Mucosa of descending colon (tissue), 3 donors: ENCODE results near the gene MAML3. TPM values are rescaled to one million over a fixed set of nuclear protein-coding genes. Genes with fewer than 3 reads are reported as not detected.

Experiments
- ATAC-seq: fragments of 200-7000 bp; cut with Tn5 transposase; one replicate; pipeline ENCODE4 v1.9.1; 2020; ENCODE audit warnings: mild to moderate bottlenecking, moderate library complexity
- DNase-seq, 3 donors: peaks; one replicate each; pipeline ENCODE4 v3.0.0-alpha.2; 2020
- H3K36me3 ChIP-seq: fragments of 200-600 bp; one replicate; pipeline ENCODE4 v1.8.0; 2021; ENCODE audit warnings: low read depth, mild to moderate bottlenecking
- H3K4me1 ChIP-seq: fragments of 200-600 bp; one replicate; pipeline ENCODE4 v1.8.0; 2021; ENCODE audit warnings: low read depth, mild to moderate bottlenecking
- H3K4me3 ChIP-seq: fragments of 200-600 bp; one replicate; pipeline ENCODE4 v1.8.0; 2021; ENCODE audit warnings: mild to moderate bottlenecking
- H3K9me3 ChIP-seq: fragments of 200-600 bp; one replicate; pipeline ENCODE4 v1.8.0; 2021; ENCODE audit warnings: mild to moderate bottlenecking
- intact Hi-C, 2 donors: fragments of 100-400 bp; cut with DNase I in 1 of 2; cut with micrococcal nuclease in 1 of 2; formaldehyde crosslinking; loops; one replicate each; pipeline versions ENCODE4 v1.11.0 to v1.11.1; 2022; cut with DNase I, micrococcal nuclease
- total RNA-seq, 3 donors: library from RNA; stranded (reverse); fragmentation: NEBNext Ultra II Directional in 2 of 3; extraction: Animal tissue kit (Norgen Biotek cat#: 25700) in 2 of 3; gene quantifications; one replicate each; pipeline versions ENCODE4 v1.2.1 to v1.2.4, GENCODE V29; 2021 to 2023
- TF ChIP-seq, protein P1 (sequence below): fragments of 200-600 bp; IDR thresholded peaks from one replicate; pipeline ENCODE4 v1.8.0; 2022; ENCODE audit warnings: antibody characterized with exemption, mild to moderate bottlenecking
- donor health status: DM: no; HTN: no; CAD: no; lungs with moderate emphysema.
- donor health status: DM: no; HTN: no; CAD: no.
- donor health status: DM: no; HTN: yes; CAD: no.

The MAML3 gene
- total RNA-seq, 3 donors from 2014 or later, result 10.4 to 23.5 (median 14.8) TPM

DNA sequence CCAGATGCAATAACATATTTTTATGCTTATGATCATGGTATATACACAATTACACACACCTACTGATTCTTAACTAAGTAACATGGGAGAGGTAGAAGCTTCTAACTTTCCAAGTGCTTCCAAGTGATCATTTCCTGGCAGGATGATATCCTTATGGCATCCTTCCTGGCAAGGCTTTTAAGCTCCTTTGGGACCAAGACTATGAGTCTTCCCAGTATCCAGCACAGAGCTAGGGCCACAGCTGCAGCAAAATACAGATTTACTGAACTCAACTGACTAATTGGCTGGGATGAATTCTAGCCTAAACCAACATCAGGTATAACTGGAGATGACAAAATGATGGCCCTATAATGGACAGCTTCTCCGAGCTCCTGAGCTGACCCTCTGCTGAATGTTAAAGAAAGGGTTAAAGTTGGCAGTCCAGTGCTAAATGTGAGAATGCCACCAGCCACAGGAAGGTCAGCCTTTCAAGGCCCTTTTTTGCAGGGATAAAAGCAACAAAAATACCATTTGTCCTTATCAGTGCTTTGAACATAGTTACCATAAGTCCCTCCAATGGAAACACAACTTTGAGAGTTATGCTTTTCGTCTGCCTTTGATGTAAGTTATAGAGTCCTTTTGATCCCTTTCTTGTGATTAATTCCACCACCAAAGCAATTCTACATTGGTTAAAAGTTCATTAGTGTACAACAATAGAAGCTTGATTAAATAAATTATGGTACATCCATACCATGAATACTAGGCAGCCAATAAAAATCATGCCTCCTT lies 415.0 kb downstream of the MAML3 start:
- DNase-seq (no peak), ATAC-seq (no peak)
- peaks cover 13% of the 10 kb centered on the region for H3K4me1 ChIP-seq
- intact Hi-C loops, result loop anchor here in 1 of 2 donors (5.0 kb wide), 1 partner anchor 513 kb away; no protein-coding TSS in a partner anchor
- no peak overlapping the region for H3K4me3 ChIP-seq
- H3K36me3 ChIP-seq, result no peaks in the 10 kb centered on the region
- TF ChIP-seq, protein P1, sequence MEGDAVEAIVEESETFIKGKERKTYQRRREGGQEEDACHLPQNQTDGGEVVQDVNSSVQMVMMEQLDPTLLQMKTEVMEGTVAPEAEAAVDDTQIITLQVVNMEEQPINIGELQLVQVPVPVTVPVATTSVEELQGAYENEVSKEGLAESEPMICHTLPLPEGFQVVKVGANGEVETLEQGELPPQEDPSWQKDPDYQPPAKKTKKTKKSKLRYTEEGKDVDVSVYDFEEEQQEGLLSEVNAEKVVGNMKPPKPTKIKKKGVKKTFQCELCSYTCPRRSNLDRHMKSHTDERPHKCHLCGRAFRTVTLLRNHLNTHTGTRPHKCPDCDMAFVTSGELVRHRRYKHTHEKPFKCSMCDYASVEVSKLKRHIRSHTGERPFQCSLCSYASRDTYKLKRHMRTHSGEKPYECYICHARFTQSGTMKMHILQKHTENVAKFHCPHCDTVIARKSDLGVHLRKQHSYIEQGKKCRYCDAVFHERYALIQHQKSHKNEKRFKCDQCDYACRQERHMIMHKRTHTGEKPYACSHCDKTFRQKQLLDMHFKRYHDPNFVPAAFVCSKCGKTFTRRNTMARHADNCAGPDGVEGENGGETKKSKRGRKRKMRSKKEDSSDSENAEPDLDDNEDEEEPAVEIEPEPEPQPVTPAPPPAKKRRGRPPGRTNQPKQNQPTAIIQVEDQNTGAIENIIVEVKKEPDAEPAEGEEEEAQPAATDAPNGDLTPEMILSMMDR, result no peak
- no peaks in the 10 kb centered on the region for H3K9me3 ChIP-seq

DNA sequence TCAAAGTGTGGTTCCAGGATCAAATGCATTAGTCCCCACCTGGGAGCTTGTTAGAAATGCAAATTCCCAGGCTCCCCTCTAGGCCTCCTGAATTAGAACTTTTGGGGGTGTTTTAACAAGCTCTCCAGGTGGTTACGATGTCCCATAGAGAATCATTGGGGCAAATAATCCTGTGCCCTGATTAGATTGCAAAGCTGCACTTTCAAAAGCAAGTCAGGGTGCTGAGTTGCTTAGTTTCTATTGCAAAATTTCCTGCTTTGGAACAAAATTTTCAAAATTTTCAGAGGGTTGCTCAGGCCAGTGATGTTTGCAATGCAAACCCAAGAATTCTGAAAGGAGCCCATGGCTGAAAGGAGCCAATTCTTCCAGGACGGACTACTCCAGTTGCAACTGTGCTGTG lies 417.3 kb downstream of the MAML3 start:
- DNase-seq, result no peak
- Histone ChIP-seq H3K4me3 (no peak overlapping the region), H3K4me1 (peaks cover 14% of the 10 kb centered on the region), H3K9me3 (no peaks in the 10 kb centered on the region), H3K36me3 (no peaks in the 10 kb centered on the region)
- intact Hi-C loops, result loop anchor here in 1 of 2 donors (5.0 kb wide), 1 partner anchor 516 kb away; no protein-coding TSS in a partner anchor
- TF ChIP-seq, protein P1, result no peak
- ATAC-seq, result no peak

DNA sequence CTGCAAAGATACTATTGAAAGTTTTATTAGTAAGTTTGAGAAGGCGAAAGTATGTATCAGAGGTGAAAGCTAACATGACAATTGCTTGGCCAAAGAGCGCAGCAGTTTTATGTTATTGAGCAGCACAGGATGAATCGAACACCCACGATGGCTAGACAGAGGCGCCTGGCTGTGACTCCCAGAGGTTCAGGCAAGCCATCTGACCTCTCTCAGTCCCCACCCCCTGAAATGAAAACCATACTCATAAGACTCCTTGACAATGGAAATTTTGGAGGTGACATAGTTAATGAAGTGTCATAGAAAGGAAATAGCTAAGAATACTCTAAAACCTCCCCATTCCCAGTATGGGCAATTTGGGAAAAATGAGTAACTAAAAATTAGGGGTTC lies 417.7 kb downstream of the MAML3 start:
- DNase-seq, result no peak

DNA sequence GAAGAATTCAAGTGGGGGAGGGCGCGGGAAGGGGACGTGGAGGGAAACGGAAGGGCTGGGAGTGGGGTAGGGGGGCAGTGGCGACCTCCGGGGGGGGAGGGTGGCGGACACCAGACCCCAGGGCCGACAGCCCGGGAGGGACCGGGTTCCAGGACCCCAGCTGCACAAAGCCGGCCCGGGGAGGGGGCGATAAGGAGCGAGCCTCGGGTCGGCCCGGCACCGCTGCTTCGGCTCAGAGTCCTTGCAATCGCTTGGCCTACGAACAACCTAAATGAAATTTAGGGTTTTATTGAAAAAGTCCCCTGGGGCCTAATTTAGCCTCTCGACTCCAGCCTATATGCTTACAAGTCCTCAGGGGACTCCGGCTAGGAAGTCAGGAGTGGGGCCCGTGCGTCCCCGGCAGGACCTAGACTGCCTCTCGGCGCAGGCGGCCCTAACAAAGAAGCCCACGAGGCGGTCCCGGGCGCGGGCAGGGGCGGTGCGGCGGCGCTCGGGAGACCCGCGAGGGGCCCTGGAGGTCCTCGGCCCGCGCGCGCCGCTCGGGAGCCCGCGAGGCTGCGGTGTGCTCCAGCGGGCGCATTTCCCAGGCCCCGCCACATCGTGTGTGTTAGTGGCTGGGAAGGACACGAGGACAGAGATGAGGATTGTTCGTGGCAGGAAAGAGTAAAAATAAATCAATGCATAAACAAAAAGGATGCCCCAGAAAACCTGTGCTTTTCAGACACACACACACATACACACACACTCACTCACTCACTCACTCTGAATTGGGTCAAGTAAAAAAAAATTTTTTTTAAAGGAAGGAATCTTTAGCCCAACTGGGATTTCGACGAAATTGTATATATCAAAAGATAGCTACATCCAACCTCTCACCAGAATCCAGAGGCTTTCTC lies 418.4 kb downstream of the MAML3 start:
- DNase-seq, result peak in 1 of 3 donors; percentile 12
- ATAC-seq, result peak; percentile 6
- Histone ChIP-seq H3K9me3 (no peaks in the 10 kb centered on the region), H3K4me1 (peaks cover 14% of the 10 kb centered on the region), H3K4me3 (no peak overlapping the region), H3K36me3 (no peaks in the 10 kb centered on the region)
- intact Hi-C loops, result loop anchor here in 1 of 2 donors (5.0 kb wide), 1 partner anchor 517 kb away; no protein-coding TSS in a partner anchor
- TF ChIP-seq, protein P1, result no peak

More for the DNA sequence above, 417.7 kb downstream of the MAML3 start:
- intact Hi-C loops, result loop anchor here in 1 of 2 donors (5.0 kb wide), 1 partner anchor 516 kb away; no protein-coding TSS in a partner anchor
- no peak for ATAC-seq
- no peaks in the 10 kb centered on the region for H3K36me3 ChIP-seq
- H3K9me3 ChIP-seq, result no peaks in the 10 kb centered on the region
- TF ChIP-seq, protein P1, result no peak
- peaks cover 14% of the 10 kb centered on the region for H3K4me1 ChIP-seq
- H3K4me3 ChIP-seq, result no peak overlapping the region

DNA sequence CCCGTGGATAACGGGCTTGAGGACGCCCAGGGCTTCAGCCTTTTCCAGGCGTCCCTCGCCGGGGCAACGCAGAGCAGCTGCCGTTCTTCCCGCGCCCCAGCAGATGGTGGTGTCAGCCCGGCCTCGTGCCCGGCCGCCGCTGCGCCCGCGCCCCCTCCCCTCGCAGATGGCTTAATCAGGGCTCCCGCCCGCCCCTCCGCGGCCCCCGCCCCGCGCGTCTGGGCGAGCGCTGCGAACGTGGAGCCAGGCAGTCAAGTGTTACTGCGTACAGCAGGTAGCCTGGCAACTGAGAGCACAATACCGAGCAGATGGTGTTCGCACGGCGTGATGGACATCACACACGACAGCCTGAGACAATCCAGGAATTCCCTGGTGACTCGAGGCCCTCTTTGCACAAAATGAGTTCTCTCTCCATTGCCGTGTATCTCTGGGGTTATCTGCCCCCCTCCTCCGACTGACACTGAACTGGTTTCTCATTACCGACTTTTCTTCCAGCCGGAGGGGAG lies 419.1 kb downstream of the MAML3 start:
- ATAC-seq, result peak; percentile 92

More for the DNA sequence above, 419.1 kb downstream of the MAML3 start:
- H3K9me3 ChIP-seq, result no peaks in the 10 kb centered on the region
- peaks cover 10% of the 10 kb centered on the region for H3K4me1 ChIP-seq
- TF ChIP-seq, protein P1, result peak; percentile 25
- intact Hi-C loops, result loop anchor here in 1 of 2 donors (5.0 kb wide), 1 partner anchor 517 kb away; no protein-coding TSS in a partner anchor
- no peaks in the 10 kb centered on the region for H3K36me3 ChIP-seq
- no peak overlapping the region for H3K4me3 ChIP-seq
- DNase-seq, result peak; percentile 63 to 83 (median 77)
